ENCODE results near the gene WARS2. TPM values are rescaled to one million over a fixed set of nuclear protein-coding genes. Genes with fewer than 3 reads are reported as not detected.

The WARS2 gene
- total RNA-seq, 4 donors from 2014 or later, result 5.8 to 12.6 (median 10.0) TPM

DNA sequence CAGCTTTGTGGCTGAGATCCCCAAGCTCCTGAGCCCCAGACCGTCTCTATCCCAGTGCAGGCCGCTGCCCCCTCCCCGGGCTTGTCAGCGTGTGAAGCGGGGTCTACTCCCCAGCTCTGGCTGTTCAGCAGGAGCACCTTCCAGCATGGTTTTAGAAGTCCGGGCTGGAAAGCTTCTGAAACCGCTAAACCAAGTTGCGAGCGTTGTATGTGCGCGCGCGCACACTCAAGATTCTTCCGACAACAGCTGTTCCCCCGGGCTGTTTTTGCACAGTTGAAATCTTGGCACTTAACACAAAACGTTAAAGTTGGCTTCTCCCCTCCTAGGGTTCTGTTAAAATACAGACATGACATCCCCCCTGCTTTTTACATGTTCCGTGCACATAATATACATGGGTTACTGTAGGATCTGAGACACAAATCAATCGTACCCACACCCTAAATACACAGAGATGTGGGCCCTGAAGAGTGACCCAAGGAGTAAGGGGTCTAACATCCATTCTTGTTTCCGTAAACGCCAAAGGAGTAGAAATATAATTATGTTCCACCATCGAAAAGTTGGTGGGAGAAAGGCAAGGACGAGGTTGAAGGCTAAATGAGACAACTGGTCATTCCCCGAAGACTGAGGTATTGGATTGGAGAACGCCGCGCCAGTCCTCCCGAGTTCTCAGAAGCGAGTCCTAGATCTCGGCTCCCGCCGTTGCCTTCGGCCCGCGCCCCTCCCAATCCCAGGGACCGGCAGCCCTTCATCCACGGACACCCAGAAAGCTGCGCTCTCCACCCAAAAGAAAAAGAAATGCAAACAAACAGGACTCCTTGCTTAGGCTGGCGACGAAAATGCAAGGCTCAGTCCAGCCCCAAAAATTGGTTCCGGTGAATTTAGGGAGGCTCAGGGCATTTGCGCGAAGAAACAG, 153.6 kb downstream of the WARS2 start:
- WGBS, result 15% methylated on average over 31 of the region's 42 CpGs
- peaks cover 0 to 5% (median 0%) of the 10 kb centered on the region in 4 donors for H3K9me3 ChIP-seq
- H3K4me3 ChIP-seq, result peak overlapping the region; percentile 48 to 60 (median 50)
- intact Hi-C loops (cut with DNase I), result no loop called here
- TF ChIP-seq EP300 (IDR thresholded peaks at IDR 0.05) (no peak), POLR2A (IDR thresholded peaks at IDR 0.05; ENCODE audit: low read depth) (no peak), POLR2AphosphoS5 (IDR thresholded peaks at IDR 0.05) (no peak)
- TF ChIP-seq, protein P1, sequence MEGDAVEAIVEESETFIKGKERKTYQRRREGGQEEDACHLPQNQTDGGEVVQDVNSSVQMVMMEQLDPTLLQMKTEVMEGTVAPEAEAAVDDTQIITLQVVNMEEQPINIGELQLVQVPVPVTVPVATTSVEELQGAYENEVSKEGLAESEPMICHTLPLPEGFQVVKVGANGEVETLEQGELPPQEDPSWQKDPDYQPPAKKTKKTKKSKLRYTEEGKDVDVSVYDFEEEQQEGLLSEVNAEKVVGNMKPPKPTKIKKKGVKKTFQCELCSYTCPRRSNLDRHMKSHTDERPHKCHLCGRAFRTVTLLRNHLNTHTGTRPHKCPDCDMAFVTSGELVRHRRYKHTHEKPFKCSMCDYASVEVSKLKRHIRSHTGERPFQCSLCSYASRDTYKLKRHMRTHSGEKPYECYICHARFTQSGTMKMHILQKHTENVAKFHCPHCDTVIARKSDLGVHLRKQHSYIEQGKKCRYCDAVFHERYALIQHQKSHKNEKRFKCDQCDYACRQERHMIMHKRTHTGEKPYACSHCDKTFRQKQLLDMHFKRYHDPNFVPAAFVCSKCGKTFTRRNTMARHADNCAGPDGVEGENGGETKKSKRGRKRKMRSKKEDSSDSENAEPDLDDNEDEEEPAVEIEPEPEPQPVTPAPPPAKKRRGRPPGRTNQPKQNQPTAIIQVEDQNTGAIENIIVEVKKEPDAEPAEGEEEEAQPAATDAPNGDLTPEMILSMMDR (IDR thresholded peaks at IDR 0.05), result no peak
- H3K27me3 ChIP-seq, result peaks cover 4 to 100% (median 92%) of the 10 kb centered on the region in 4 donors
- H3K36me3 ChIP-seq, result no peaks in the 10 kb centered on the region
- peak overlapping the region in 2 of 4 donors; percentile 20 to 41 for H3K27ac ChIP-seq (replicated peaks in 1 of 4)
- DNase-seq (ENCODE audit: extremely low spot score), result no peak
- H3K4me1 ChIP-seq, result peaks cover 30 to 57% (median 45%) of the 10 kb centered on the region in 4 donors

DNA sequence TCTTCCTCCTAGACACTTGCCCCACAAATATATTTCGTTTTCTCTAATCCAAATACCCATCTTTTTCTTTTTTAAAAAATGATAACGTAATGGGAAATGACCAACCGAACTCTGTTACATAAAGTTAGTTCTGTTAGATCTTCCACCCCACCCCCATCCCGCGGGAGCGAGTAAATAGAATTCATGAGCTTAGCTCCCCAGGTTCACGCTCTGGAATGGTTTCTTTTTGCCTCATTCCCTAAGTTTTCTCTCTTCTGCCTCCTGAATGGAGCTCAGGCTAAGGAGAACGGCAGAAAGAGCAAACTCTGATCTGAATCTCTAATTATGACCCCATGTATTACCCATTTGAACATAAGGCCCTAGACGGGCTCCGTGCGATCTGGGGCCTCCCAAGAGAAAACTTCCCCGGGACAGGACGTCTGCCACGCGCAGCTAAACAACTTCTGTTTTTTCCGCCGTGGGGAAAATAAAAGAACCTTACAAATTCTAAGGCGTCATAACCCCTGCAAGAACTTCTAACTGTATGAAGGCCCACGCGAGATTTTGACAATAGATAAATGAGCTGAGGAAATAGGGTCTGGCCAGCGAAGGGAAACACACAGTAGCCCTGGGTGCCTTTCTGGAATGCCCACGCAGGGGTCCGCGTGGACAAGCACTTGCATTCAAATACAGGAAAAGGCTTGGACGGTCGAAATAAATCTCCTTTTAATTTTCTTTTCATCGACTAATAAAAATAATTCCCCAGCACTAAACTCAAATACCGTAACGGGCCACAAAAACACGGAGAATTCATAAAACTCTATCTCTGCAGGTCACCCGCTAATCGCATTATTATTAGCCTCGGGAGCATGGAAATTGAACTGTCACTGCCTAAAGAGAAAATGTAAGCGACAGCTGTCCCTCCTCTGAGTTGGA, 154.6 kb downstream of the WARS2 start:
- 16% methylated on average over 34 of the region's 34 CpGs for WGBS
- peaks cover 30 to 57% (median 45%) of the 10 kb centered on the region in 4 donors for H3K4me1 ChIP-seq
- TF ChIP-seq POLR2AphosphoS5 (IDR thresholded peaks at IDR 0.05), result no peak
- no peak for TF ChIP-seq EP300 (IDR thresholded peaks at IDR 0.05)
- no peak for TF ChIP-seq POLR2A (IDR thresholded peaks at IDR 0.05; ENCODE audit: low read depth)
- TF ChIP-seq, protein P1 (IDR thresholded peaks at IDR 0.05), result no peak

DNA sequence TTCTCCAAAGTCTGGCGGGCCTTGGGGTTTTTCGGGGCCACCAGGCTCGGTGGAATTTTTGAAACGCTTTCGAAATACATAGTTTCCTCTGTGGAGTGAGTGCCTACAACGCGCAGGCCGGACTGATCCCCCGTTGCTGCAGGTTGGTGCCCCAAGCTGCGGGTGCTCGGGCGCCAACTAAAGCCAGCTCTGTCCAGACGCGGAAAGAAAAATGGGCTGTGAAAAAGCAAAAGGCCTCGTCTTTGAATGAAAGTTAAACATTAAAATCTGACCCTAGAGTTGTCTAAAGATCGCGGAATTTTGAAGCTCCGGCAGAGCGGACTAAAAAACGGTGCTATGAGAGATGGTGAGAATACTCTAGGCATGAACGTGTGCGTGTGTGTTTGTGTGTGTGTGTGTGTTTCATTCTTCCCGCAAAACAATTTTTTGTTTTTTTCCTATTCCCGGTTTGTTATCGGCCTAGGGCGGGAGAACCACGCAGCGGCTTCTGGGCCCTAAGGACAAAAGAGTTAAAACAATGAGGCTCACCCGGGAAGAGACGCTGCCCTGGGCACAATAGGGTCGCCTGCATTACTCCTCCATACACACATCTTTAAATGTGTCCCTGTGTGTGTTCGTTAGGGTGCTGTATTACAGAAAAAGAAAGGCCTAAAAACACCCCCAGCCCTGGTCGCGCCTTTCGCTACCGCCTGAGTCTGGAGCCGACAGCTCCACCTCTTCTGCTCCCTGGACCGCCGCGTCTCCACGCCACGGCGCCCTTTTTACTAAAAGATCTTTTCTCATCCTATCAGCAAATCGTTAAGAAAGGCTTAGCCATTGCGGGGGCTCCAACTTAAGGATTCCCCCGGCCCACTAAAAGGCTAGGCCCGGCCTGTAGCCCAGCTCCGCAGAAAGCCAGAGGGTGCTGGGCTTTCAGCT, 155.5 kb downstream of the WARS2 start:
- H3K4me1 ChIP-seq, result peaks cover 30 to 59% (median 46%) of the 10 kb centered on the region in 4 donors
- 40% methylated on average over 48 of the region's 48 CpGs for WGBS
- no peak overlapping the region for H3K27ac ChIP-seq (replicated peaks in 1 of 4)
- TF ChIP-seq POLR2A (IDR thresholded peaks at IDR 0.05; ENCODE audit: low read depth), result no peak
- no peak for TF ChIP-seq EP300 (IDR thresholded peaks at IDR 0.05)
- TF ChIP-seq, protein P1 (IDR thresholded peaks at IDR 0.05), result no peak
- TF ChIP-seq POLR2AphosphoS5 (IDR thresholded peaks at IDR 0.05), result no peak
- DNase-seq (ENCODE audit: extremely low spot score), result no peak
- no peaks in the 10 kb centered on the region for H3K36me3 ChIP-seq
- peaks cover 0 to 5% (median 0%) of the 10 kb centered on the region in 4 donors for H3K9me3 ChIP-seq
- peaks cover 4 to 100% (median 92%) of the 10 kb centered on the region in 4 donors for H3K27me3 ChIP-seq
- intact Hi-C loops (cut with DNase I), result no loop called here
- peak overlapping the region; percentile 29 to 47 (median 35) for H3K4me3 ChIP-seq

More for the DNA sequence above, 154.6 kb downstream of the WARS2 start:
- H3K9me3 ChIP-seq, result peaks cover 0 to 5% (median 0%) of the 10 kb centered on the region in 4 donors
- intact Hi-C loops (cut with DNase I), result no loop called here
- H3K27ac ChIP-seq (replicated peaks in 1 of 4), result no peak overlapping the region
- peak overlapping the region; percentile 48 to 60 (median 50) for H3K4me3 ChIP-seq
- peaks cover 4 to 100% (median 91%) of the 10 kb centered on the region in 4 donors for H3K27me3 ChIP-seq
- DNase-seq (ENCODE audit: extremely low spot score), result no peak
- no peaks in the 10 kb centered on the region for H3K36me3 ChIP-seq
